ENCODE results near the gene MARCHF10.
"Not testable (repeated sequence)": the region's sequence is repeated elsewhere in the genome, so short reads cannot be mapped to it uniquely, and the experiment has no call there.

The MARCHF10 gene

GRCh38 chr17:62717589-62717855, 90.6 kb downstream of the MARCHF10 start:
- DNase-seq (ENCODE audit: low read depth), result no peak

DNA sequence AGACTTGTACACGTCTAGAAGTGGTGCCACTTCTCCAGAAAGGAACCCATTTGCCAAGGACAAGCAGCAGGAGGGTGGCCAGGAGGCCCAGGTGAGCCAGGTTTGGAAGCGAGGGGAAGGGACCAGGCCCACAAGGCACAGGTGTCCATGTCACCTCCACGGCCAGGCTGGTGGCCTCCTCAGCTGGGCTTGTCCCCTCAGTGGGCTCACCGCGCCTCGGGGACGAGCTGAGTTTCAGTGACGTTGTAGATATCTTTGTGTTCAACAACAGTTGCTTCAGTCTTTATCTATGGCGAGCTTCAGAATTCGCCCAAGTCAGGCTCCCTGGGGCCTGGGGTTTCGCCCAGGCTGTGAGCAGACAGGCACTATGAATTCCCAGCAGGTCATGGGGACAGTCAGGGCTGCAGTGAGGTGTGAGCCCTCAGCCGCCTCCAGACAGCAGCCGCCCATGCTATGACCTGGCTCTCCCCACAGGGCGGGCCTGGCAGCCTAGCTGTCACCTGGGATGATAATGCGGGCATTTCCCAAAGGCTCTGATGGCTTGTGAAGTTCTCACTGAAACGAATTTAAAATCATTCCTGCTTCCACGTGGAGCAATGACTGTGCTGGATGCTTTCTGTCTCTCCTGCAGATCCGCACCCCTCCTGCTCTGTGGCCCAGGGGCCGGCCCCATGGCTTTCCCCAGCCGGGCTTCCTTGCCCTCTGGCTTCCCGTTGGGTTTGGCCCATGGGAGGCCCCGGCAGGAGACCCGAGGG, 91.1 kb downstream of the MARCHF10 start:
- no peak for DNase-seq (ENCODE audit: low read depth)

- no peak for DNase-seq (ENCODE audit: low read depth)
These were observed 92.2 kb downstream of the MARCHF10 start for GRCh38 chr17:62715882-62716390.

DNA sequence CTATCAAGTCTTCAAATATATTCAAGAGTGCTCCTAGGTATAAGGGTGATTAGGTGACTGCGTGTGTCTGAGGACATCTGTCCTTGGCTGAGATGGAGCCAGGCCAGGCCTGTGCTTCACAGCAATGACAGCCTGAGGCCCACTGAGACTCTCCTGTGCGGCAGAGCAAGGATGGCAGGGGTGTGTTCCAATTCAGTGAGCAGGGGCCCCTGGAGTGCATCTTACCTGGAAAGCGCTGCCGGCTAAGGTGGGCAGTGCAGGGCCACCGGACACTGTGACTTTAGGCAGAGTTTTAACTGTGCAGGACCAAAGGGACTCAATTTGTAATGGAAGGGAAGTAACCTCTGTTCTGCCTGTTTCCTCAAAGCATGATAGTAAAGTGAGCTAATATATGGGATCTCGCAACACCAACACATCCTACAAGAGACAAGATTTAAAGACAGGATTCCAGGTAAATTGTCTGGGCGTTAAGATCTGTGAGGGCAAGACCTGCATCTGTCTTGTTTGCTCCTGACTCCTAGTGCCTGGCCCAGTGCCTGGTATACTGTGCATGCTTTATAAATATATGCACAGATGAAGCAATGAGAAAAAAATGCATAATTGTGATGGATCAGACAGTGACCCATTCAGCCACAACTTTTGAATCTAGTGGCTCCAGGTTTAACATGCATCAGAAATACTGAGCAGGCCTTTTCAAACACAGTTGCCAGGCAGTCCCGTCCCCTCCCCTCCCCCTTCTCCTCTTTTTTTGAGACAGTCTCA, 93.9 kb downstream of the MARCHF10 start:
- DNase-seq (ENCODE audit: low read depth), result no peak

GRCh38 chr17:62713086-62713881, 94.8 kb downstream of the MARCHF10 start:
- DNase-seq (ENCODE audit: low read depth), result no peak

DNA sequence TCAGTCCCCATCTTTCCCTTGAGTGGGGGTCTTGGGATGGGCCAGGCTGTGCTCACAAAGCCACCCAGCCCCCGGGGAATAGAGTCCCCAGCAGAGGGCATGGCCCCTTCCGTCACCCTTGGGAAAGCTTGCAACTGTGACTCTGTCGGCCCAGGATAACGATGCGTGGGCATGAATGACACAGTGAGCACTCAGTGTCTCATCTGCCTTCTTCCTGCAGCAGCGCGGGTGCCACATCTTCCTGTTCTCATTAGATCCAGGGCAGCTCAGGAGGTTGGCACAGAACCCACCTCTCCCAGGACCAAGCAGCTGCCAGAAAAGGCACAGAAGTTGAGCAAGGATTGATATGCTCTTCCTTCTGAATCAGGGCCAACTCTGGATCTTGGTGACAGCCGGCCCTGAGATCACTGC, 95.9 kb downstream of the MARCHF10 start:
- DNase-seq (ENCODE audit: low read depth), result no peak

GRCh38 chr17:62708587-62708986, 99.5 kb downstream of the MARCHF10 start:
- no peak for DNase-seq (ENCODE audit: low read depth)

DNA sequence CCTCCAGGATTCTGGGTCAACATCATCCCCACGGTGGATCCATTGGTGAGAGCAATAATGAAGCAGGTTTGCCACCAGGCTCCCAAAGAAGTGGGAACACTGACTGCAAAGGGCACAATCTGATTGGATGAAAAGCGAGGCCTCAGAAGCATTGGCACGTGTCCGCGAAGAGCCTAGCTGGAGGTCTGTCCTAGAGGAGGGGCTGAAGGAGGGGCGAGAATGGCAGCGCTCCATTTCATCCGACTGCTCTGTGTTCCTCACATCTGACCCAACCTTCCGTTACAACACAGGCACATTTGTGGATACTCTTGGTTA, 100.7 kb downstream of the MARCHF10 start:
- no peak for DNase-seq (ENCODE audit: low read depth)

GRCh38 chr17:62706598-62707424, 101.3 kb downstream of the MARCHF10 start:
- DNase-seq (ENCODE audit: low read depth), result no peak

- no peak for DNase-seq (ENCODE audit: low read depth)
These were observed 102.1 kb downstream of the MARCHF10 start for GRCh38 chr17:62705778-62706597.

GRCh38 chr17:62705156-62705777, 102.8 kb downstream of the MARCHF10 start:
- DNase-seq (ENCODE audit: low read depth), result no peak

DNA sequence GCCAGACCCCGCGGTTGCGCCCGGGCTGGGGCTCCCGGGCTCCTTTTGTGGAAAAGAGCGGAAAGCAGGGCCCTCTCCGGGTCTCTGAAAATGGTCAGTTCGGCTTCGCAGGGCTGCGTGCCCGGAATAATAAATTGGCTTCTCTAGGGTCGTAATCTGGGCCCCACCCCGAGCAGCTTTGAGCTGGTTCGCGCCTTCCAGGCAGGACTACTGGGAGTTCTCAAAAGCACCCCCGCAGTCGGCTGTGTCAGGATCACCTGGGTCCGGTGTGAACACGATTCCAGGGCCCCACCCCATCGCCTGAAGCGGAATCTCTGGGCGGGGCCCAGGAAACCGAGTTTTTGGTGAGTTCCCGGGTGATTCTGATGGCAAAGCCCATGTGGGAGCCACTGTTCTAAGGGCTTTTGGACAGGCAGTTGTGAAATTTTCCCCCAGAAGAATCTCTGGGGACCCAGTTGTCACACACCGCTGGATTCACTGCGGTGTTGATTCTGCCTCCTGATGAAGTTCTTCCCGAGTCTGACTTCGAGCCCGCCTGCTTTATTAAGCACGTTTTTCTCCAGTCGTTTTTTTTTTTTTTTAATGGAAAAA, 103.6 kb downstream of the MARCHF10 start:
- DNase-seq (ENCODE audit: low read depth), result no peak

DNA sequence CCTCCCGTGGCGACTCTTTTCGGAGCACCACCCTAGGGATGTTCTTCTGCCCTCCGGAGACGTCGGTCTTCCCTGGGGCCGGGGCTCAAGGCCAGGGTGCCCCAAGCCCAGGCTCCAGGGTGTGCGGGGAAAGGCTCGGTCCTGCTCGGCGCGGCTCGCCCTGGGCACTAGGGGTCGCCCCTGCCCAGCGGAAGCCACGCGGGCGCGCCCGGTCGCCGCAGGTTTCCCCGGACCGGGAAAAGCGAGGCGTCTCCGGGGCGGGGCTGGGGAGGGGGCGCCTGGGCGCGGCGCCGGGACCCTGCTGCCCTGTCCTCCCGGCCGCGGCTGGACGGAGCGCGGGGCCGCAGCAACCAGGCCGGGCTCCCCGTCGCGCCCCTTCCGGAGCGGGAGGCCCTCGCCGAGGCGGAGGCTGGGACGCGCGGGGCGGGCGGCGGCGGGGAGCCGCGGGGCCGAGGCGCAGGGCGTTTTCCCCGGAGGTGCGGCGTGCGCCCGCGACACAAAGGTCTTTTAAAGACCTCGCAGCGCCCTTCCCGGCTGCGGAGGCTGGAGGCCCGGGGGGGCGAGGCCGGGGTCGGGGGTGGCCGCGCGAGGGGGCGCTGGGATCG, 104.2 kb downstream of the MARCHF10 start:
- peak; percentile 63 for DNase-seq (ENCODE audit: low read depth)

- no peak for DNase-seq (ENCODE audit: low read depth)
These were observed 104.8 kb downstream of the MARCHF10 start for GRCh38 chr17:62703261-62703775.

- DNase-seq (ENCODE audit: low read depth), result no peak
These were observed 105.3 kb downstream of the MARCHF10 start for GRCh38 chr17:62702746-62703260.

DNA sequence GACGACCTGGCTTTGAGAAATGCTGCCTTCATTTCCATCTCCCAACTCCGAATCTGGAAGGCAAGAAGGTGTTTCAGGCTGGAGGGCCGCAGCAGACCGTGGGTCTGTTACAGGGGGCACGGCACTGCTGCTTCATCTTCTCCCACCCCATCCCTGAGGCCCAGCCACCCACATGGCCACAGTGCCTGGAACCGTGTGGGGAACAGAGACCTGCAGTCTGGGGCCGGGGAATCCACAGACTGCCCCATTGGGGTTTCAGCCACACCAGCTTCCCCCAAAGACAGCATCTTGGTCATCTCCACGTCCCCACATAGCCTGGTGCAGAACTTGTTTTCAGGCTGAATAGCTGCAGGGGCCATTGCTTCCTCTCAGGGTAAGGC, 106.4 kb downstream of the MARCHF10 start:
- no peak for DNase-seq (ENCODE audit: low read depth)

GRCh38 chr17:62700964-62701705, 107.0 kb downstream of the MARCHF10 start:
- DNase-seq (ENCODE audit: low read depth), result no peak

- DNase-seq (ENCODE audit: low read depth), result not testable (repeated sequence)
These were observed 109.7 kb downstream of the MARCHF10 start for GRCh38 chr17:62698459-62698858.

All from activated T-cell treated with anti-CD3 and anti-CD28 coated beads for 1 hour (primary cell).